GM23248 (cell line): ENCODE measurements around the gene CD68. TPM values are rescaled to one million over a fixed set of nuclear protein-coding genes. Genes with fewer than 3 reads are reported as not detected.
A peak's percentile ranks its signal among the peaks of the same experiment; 100 is the strongest.

Experiments
- DNase-seq: peaks from one replicate; pipeline ENCODE4 v3.0.0-alpha.2; 2015
- H2AFZ ChIP-seq: fragments of 200-600 bp; sonication (generic); 2 replicates; pipeline ENCODE4 v1.6.1; 2016; ENCODE audit warnings: antibody characterized with exemption
- H3F3A ChIP-seq: fragments of 200-600 bp; sonication (generic); 2 replicates; pipeline ENCODE4 v1.6.1; 2016; ENCODE audit warnings: mild to moderate bottlenecking, antibody characterized with exemption, mixed run types; ENCODE audit not compliant: insufficient read depth
- H3K27ac ChIP-seq: fragments of 200-600 bp; sonication (generic); 2 replicates; pipeline ENCODE4 v1.5.1; 2016; ENCODE audit warnings: mild to moderate bottlenecking
- H3K27me3 ChIP-seq: fragments of 200-600 bp; sonication (generic); replicated peaks from 2 replicates; pipeline ENCODE4 v1.6.1; 2016; ENCODE audit warnings: mild to moderate bottlenecking; ENCODE audit not compliant: insufficient read depth
- H3K36me3 ChIP-seq: fragments of 200-600 bp; sonication (generic); 2 replicates; pipeline ENCODE4 v1.6.1; 2016; ENCODE audit warnings: low read depth, mild to moderate bottlenecking
- H3K4me1 ChIP-seq: fragments of 200-600 bp; sonication (generic); 2 replicates; pipeline ENCODE4 v1.6.1; 2016; ENCODE audit warnings: mild to moderate bottlenecking; ENCODE audit not compliant: insufficient read depth
- H3K4me2 ChIP-seq: fragments of 200-600 bp; sonication (generic); one replicate; pipeline ENCODE4 v1.6.1; 2016; ENCODE audit warnings: mild to moderate bottlenecking; ENCODE audit not compliant: unreplicated experiment
- H3K4me3 ChIP-seq: fragments of 200-600 bp; sonication (generic); 2 replicates; pipeline ENCODE4 v1.5.1; 2016; ENCODE audit warnings: mild to moderate bottlenecking
- H3K79me2 ChIP-seq: fragments of 200-600 bp; sonication (generic); 2 replicates; pipeline ENCODE4 v1.6.1; 2016; ENCODE audit warnings: mild to moderate bottlenecking; ENCODE audit not compliant: insufficient read depth
- H3K9ac ChIP-seq: fragments of 200-600 bp; sonication (generic); 2 replicates; pipeline ENCODE4 v1.6.1; 2016; ENCODE audit warnings: mild to moderate bottlenecking
- H3K9me2 ChIP-seq: fragments of 200-600 bp; sonication (generic); 2 replicates; pipeline ENCODE4 v1.6.1; 2016; ENCODE audit warnings: mixed run types, mild to moderate bottlenecking, moderate library complexity; ENCODE audit not compliant: insufficient read depth
- H3K9me3 ChIP-seq: fragments of 200-600 bp; sonication (generic); one replicate; pipeline ENCODE4 v1.6.1; 2017; ENCODE audit warnings: low read depth
- H4K20me1 ChIP-seq: fragments of 200-600 bp; sonication (generic); 2 replicates; pipeline ENCODE4 v1.6.0; 2016; ENCODE audit not compliant: insufficient read depth
- EZH2 ChIP-seq: fragments of 200-600 bp; sonication (generic); IDR thresholded peaks from 2 replicates; pipeline ENCODE4 v1.6.1; 2018; ENCODE audit warnings: antibody characterized with exemption, mild to moderate bottlenecking; ENCODE audit not compliant: insufficient read depth, poor library complexity, severe bottlenecking
- EZH2phosphoT487 ChIP-seq: fragments of 200-600 bp; sonication (generic); IDR thresholded peaks from 2 replicates; pipeline ENCODE4 v1.6.1; 2018; ENCODE audit warnings: antibody characterized with exemption, moderate library complexity, mild to moderate bottlenecking, low read depth; ENCODE audit not compliant: insufficient read depth
- WGBS, 2 experiments: methylation state at CpG; one replicate each; pipeline ENCODE4 v1.1.6; 2015 to 2017; ENCODE audit warnings: low lambda C conversion rate in 2 of 2, low coverage in 1 of 2; ENCODE audit errors: missing lambda C conversion rate in 2 of 2; 5-methylcytosine and 5-hydroxymethylcytosine counted together
- in situ Hi-C: fragments of 300-500 bp; cut with MboI; formaldehyde crosslinking; loops from 2 replicates; pipeline ENCODE4 v1.15.0; 2020
- polyA plus RNA-seq: library from polyadenylated mRNA; unstranded; fragments of >200 nt; fragmentation: Nextera tagmentation; extraction: Ambion mirVana; gene quantifications from 2 replicates; pipeline ENCODE4 v1.2.1, GENCODE V29; 2016
- total RNA-seq: library from RNA; depleted of rRNA; stranded (reverse); fragments of >200 nt; shearing (Covaris generic); gene quantifications from 2 replicates; pipeline ENCODE4 v1.2.3, GENCODE V29; 2014

Gene CD68
- total and polyA plus RNA-seq, 2 experiments from 2014 or later: 55.0 to 84.5 TPM

GRCh38 chr17:7562208-7562605 is 17.2 kb upstream of the CD68 start:
- Histone ChIP-seq H3F3A (no peaks in the 10 kb centered on the region), H3K9ac (peak overlapping the region; percentile 86), H3K4me3 (peak overlapping the region; percentile 94), H3K9me3 (no peaks in the 10 kb centered on the region), H3K27me3 (no peaks in the 10 kb centered on the region), H3K79me2 (peaks cover 58% of the 10 kb centered on the region), H3K4me1 (peaks cover 22% of the 10 kb centered on the region), H4K20me1 (no peaks in the 10 kb centered on the region), H2AFZ (peak overlapping the region; percentile 53), H3K4me2 (peak overlapping the region; percentile 99), H3K9me2 (no peaks in the 10 kb centered on the region), H3K27ac (peak overlapping the region; percentile 79), H3K36me3 (peaks cover 4% of the 10 kb centered on the region; the same call in 1 of the 2 replicates)
- WGBS, 2 experiments: 1% methylated on average over 18 of the region's 28 CpGs
- peak; percentile 56 for DNase-seq
- in situ Hi-C loops: no loop called here
- no peak for TF ChIP-seq EZH2phosphoT487
- no peak for TF ChIP-seq EZH2

GRCh38 chr17:7563115-7563869 is 16.1 kb upstream of the CD68 start:
- H2AFZ ChIP-seq: no peak overlapping the region
- no peak for TF ChIP-seq EZH2phosphoT487
- TF ChIP-seq EZH2: no peak
- peak overlapping the region; percentile 99 for H3K4me2 ChIP-seq
- peak overlapping the region; percentile 94 for H3K4me3 ChIP-seq
- peaks cover 4% of the 10 kb centered on the region; the same call in 1 of the 2 replicates for H3K36me3 ChIP-seq
- H3K9ac ChIP-seq: peak overlapping the region; percentile 86
- H3K27me3 ChIP-seq: no peaks in the 10 kb centered on the region
- no peaks in the 10 kb centered on the region for H3K9me3 ChIP-seq
- WGBS, 2 experiments: 86 to 91% methylated on average over 26 to 30 of the region's 30 CpGs
- H3K9me2 ChIP-seq: no peaks in the 10 kb centered on the region
- DNase-seq: no peak
- H4K20me1 ChIP-seq: no peaks in the 10 kb centered on the region
- H3K79me2 ChIP-seq: peaks cover 64% of the 10 kb centered on the region
- no peaks in the 10 kb centered on the region for H3F3A ChIP-seq
- H3K27ac ChIP-seq: no peak overlapping the region
- peaks cover 17% of the 10 kb centered on the region for H3K4me1 ChIP-seq
- in situ Hi-C loops: no loop called here

GRCh38 chr17:7569571-7569970 is 9.9 kb upstream of the CD68 start:
- Histone ChIP-seq H3K4me3 (no peak overlapping the region), H3K9ac (no peak overlapping the region), H3K4me1 (peaks cover 1% of the 10 kb centered on the region), H3K9me3 (no peaks in the 10 kb centered on the region), H3K9me2 (no peaks in the 10 kb centered on the region), H4K20me1 (peaks cover 7% of the 10 kb centered on the region), H3K79me2 (peaks cover 87% of the 10 kb centered on the region), H2AFZ (no peak overlapping the region), H3K27ac (no peak overlapping the region), H3K27me3 (no peaks in the 10 kb centered on the region), H3K36me3 (peaks cover 10% of the 10 kb centered on the region), H3F3A (peaks cover 18% of the 10 kb centered on the region; the same call in 1 of the 2 replicates), H3K4me2 (no peak overlapping the region)
- in situ Hi-C loops: no loop called here
- TF ChIP-seq EZH2phosphoT487 (no peak), EZH2 (no peak)
- 73 to 74% methylated on average over 5 of the region's 5 CpGs for WGBS, 2 experiments
- no peak for DNase-seq

GRCh38 chr17:7570351-7570750 is 9.1 kb upstream of the CD68 start:
- Histone ChIP-seq H3K36me3 (peaks cover 17% of the 10 kb centered on the region), H3K9ac (no peak overlapping the region), H3K4me2 (no peak overlapping the region), H3K4me1 (peaks cover 9% of the 10 kb centered on the region), H3K27ac (no peak overlapping the region), H3K9me2 (no peaks in the 10 kb centered on the region), H3F3A (peaks cover 25% of the 10 kb centered on the region), H2AFZ (no peak overlapping the region), H3K9me3 (no peaks in the 10 kb centered on the region), H3K79me2 (peaks cover 87% of the 10 kb centered on the region), H4K20me1 (peaks cover 15% of the 10 kb centered on the region), H3K4me3 (no peak overlapping the region), H3K27me3 (no peaks in the 10 kb centered on the region)
- DNase-seq: no peak
- in situ Hi-C loops: no loop called here
- 96 to 97% methylated on average over 10 of the region's 10 CpGs for WGBS, 2 experiments
- no peak for TF ChIP-seq EZH2phosphoT487
- TF ChIP-seq EZH2: no peak
